GM19239 (cell line): ENCODE measurements around the gene PIGS.
"Not testable (repeated sequence)": the region's sequence is repeated elsewhere in the genome, so short reads cannot be mapped to it uniquely, and the experiment has no call there.

Source experiments
- DNase-seq: peaks from one replicate; pipeline ENCODE4 v3.0.0; 2011; ENCODE audit warnings: low spot score; ENCODE audit not compliant: insufficient read length
- FAIRE-seq: peaks from 2 replicates; lab custom pipeline; 2011; peaks lifted over from hg19 to GRCh38; lab: Jason Lieb, UNC

The PIGS gene

GRCh38 chr17:28571361-28572122, at the start of gene PIGS:
Gene PIGS, minus strand, starts transcription at chr17:28571524. Its CDS starts 28 bp downstream, at chr17:28571496.
- DNase-seq, result peak; percentile 86
- FAIRE-seq, result peak; percentile 99

GRCh38 chr17:28620010-28620409, 48.7 kb upstream of the PIGS start:
- no peak for DNase-seq
- no peak for FAIRE-seq

DNA sequence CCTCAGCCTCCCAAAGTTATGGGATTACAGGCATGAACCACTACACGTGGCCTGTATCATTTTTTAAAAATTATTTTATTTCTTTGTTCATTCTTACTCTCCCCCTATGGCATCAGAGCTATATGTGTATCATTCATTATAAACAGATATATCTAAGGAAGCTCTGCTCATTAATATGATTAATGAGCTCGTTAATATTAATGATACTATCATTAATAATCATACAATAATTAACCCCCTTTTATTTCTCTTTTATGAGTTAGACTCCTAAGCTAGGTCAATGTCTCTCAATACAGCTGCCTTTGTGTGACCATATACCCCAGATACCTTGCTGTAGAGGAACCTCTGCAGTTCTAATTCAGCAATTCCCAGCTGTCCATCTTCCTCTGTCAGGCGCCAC, 47.1 kb upstream of the PIGS start:
- no peak for DNase-seq
- no peak for FAIRE-seq

GRCh38 chr17:28616281-28616680, 45.0 kb upstream of the PIGS start:
- DNase-seq (no peak), FAIRE-seq (no peak)

- FAIRE-seq, result no peak
- no peak for DNase-seq
Observed at GRCh38 chr17:28615260-28615940, 44.1 kb upstream of the PIGS start.

GRCh38 chr17:28613931-28614381, 42.6 kb upstream of the PIGS start, which contains the start of gene RSKR:
Gene RSKR, minus strand, starts transcription at chr17:28614185. Its CDS starts 24 bp downstream, at chr17:28614161.
- FAIRE-seq (no peak), DNase-seq (no peak)

- FAIRE-seq (peak; percentile 45), DNase-seq (peak; percentile 28)
Observed at GRCh38 chr17:28612936-28613872, 41.9 kb upstream of the PIGS start.

- DNase-seq, result no peak
- FAIRE-seq, result no peak
Observed at GRCh38 chr17:28612531-28612930, 41.2 kb upstream of the PIGS start.

GRCh38 chr17:28610376-28610775, 39.1 kb upstream of the PIGS start:
- DNase-seq (no peak), FAIRE-seq (no peak)

DNA sequence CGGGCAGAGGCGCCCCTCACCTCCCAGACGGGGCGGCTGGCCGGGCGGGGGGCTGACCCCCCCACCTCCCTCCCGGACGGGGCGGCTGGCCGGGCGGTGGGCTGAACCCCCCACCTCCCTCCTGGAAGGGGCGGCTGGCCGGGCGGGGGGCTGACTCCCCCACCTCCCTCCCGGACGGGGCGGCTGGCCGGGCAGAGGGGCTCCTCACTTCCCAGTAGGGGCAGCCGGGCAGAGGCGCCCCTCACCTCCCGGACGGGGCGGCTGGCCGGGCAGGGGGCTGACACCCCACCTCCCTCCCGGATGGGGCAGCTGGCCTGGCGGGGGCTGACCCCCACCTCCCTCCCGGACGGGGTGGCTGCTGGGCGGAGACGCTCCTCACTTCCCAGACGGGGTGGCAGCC, 32.7 kb upstream of the PIGS start:
- not testable (repeated sequence) for FAIRE-seq, DNase-seq

- DNase-seq, result peak; percentile 62
- peak; percentile 79 for FAIRE-seq
Observed at GRCh38 chr17:28599311-28600184, 28.2 kb upstream of the PIGS start.

GRCh38 chr17:28598799-28599310, 27.5 kb upstream of the PIGS start, which contains the start of gene SPAG5:
Gene SPAG5, minus strand, starts transcription at chr17:28599025. Its CDS starts 79 bp downstream, at chr17:28598946.
- peak; percentile 97 for DNase-seq
- peak; percentile 93 for FAIRE-seq

- DNase-seq, result no peak
- FAIRE-seq, result no peak
Observed at GRCh38 chr17:28598389-28598788, 27.1 kb upstream of the PIGS start.

DNA sequence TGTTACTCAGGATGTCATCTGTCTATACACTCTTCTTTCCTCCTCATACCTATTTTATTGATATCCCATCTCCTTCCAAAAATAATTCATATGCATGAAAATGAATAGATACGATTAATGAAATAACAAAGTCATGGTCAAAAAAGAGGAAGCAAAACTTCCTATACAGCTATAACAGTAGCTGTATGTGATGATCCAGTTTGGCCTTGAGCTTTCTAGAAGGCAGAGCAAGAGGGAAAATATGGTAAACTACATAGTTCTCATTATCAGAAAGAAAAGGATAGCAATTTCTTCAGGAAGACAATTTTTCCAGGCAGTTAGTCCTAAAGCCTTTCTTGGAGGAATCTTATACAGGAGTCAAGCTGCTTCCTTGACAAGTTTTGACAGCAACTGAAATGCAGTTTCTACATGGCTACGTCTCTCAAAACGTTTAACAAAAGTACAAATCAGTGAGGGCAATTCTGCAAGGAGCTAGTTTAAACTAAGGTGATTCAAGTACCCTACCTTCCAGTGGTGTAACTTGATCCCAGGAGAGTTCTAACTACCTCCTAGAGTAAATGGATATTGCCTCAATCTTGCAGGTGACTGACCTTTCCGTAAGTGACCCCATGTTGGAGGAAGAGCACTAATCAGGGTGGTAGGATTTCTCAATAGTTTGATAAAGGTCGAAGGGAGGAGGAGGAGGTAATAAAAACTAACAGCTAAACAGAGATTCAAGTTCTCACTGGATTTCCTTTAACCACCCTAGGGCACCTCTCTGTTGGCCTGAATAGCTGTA, 26.5 kb upstream of the PIGS start:
- DNase-seq (no peak), FAIRE-seq (no peak)

DNA sequence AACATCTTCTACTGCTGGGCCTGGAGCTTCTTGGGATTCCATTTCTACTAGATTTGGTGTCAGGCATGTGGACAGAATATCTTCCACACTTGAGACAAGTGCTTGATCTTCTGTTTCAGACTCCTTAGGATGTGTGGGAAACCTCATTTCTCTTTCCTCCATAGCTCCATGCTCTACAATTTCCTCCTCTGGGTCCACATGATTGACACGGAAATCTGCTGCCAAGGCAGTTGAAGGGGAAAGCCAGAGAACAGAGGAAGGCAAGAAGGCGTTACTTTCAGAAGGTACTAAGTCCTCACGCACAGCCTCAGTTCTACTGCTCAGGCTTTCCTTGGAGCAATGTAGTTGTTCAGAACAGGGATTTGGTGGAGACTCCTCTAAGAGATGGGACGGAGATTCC, 20.9 kb upstream of the PIGS start:
- no peak for FAIRE-seq

DNA sequence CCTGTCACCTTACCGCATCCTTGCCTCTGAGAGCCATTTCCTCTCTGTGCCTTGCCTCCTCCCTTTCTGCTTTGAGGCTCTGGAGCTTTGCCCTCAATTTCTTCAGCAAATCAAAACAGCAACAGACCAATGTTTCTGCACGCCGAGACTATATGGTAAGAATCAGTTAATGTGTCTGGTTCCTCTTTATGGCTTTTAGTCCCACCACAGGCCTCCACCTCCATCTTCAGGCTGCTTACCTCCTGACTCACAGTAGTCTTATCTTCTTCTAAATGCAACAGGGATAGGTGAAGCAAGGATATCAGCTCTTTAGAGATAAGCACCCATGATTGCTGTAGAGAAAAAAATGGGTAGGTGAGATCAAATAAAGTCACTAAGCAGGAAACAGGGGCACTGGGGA, 14.5 kb upstream of the PIGS start:
- FAIRE-seq, result no peak
- no peak for DNase-seq

More for the DNA sequence above, 20.9 kb upstream of the PIGS start:
- DNase-seq, result no peak

DNA sequence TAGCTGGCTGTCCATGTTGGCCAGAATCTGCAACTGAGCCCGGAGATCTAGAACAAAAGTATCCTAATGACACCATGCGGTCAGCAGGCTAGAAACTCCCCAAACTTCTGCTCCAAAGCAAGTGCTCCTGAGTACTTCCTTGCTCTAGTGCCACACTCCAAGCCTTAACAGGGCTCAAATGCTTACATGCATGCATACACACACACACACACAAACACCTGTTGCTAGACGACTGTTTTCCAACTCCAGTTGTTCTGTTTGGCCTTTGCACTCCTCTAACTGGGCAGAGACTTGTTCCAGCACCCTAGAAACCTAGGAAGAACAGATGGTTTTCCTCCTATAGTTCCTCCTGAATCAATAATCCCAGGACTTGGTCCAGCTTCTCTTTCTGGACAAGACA, 13.1 kb upstream of the PIGS start:
- FAIRE-seq, result no peak

DNA sequence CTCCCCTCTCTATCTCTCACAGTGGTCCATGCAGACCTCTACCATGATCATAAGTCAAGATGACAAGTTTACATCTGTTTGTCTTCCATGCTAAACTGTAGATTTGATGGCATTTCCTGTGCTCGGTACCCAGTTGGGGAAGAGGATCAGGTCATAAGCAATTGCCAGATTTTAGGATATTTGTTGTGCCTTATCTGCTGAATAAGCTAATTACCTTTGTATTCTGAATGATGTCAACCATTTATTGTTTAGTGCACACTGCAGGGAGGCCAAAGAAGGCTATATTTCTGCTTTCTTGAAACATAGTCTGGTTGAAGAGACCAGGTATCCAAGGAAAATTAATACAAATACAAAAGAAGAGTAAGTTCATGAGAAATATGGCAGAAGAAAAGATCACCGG, 11.2 kb upstream of the PIGS start:
- DNase-seq (no peak), FAIRE-seq (no peak)

More for the DNA sequence above, 13.1 kb upstream of the PIGS start:
- no peak for DNase-seq
